Gastroesophageal sphincter (tissue), 4 donors: ENCODE data around the gene MRPS18A. TPM values are rescaled to one million over a fixed set of nuclear protein-coding genes. Genes with fewer than 3 reads are reported as not detected.
A peak's percentile ranks its signal among the peaks of the same experiment; 100 is the strongest.

Source experiments
- ATAC-seq: fragments of 150-250 bp; one replicate; pipeline ENCODE4 v1.9.1; 2016; ENCODE audit warnings: mild to moderate bottlenecking, moderate library complexity
- H3K27ac ChIP-seq, 4 donors: fragments of 200-600 bp; sonication (generic) in 3 of 4; 1 replicate in 3 of 4; 2 replicates in 1 of 4; pipeline ENCODE4 v1.5.1; 2016 to 2019
- H3K27me3 ChIP-seq: fragments of 200-600 bp; sonication (generic); one replicate; pipeline ENCODE4 v1.5.1; 2019
- H3K36me3 ChIP-seq, 2 donors: fragments of 200-600 bp; sonication (generic); one replicate each; pipeline ENCODE4 v1.5.1; 2019; ENCODE audit warnings: control low read depth in 1 of 2
- H3K4me1 ChIP-seq, 3 donors: fragments of 200-600 bp; sonication (generic); 1 replicate in 2 of 3; 2 replicates in 1 of 3; pipeline ENCODE4 v1.5.1; 2016 to 2019; ENCODE audit warnings: control low read depth in 2 of 3
- H3K4me3 ChIP-seq, 2 donors: fragments of 200-600 bp; sonication (generic); one replicate each; pipeline ENCODE4 v1.5.1; 2019; ENCODE audit warnings: mild to moderate bottlenecking in 1 of 2, moderate library complexity in 1 of 2
- H3K9me3 ChIP-seq, 3 donors: fragments of 200-600 bp; sonication (generic); one replicate each; pipeline ENCODE4 v1.5.1; 2017 to 2019; ENCODE audit warnings: control low read depth in 2 of 3
- EP300 ChIP-seq: sonication (generic); formaldehyde crosslinking; IDR thresholded peaks from one replicate; pipeline ENCODE4 v1.6.1; 2017; ENCODE audit warnings: antibody characterized with exemption, mild to moderate bottlenecking
- POLR2A ChIP-seq, 2 donors: fragments of 450-650 bp; IDR thresholded peaks; one replicate each; pipeline ENCODE4 v1.6.1; 2017; ENCODE audit warnings: antibody characterized with exemption in 2 of 2, mild to moderate bottlenecking in 2 of 2, moderate library complexity in 1 of 2
- POLR2AphosphoS5 ChIP-seq: sonication (generic); formaldehyde crosslinking; IDR thresholded peaks from one replicate; pipeline ENCODE4 v1.6.1; 2017; ENCODE audit warnings: antibody characterized with exemption
- WGBS, 2 donors: methylation state at CpG; one replicate each; pipeline ENCODE4 v1.1.5; 2018; ENCODE audit warnings: low coverage in 1 of 2; 5-methylcytosine and 5-hydroxymethylcytosine counted together
- total RNA-seq, 4 donors: library from RNA; depleted of rRNA; stranded (reverse); fragments of >200 nt; gene quantifications; one replicate each; pipeline ENCODE4 v1.1.0, GENCODE V29; 2016
- TF ChIP-seq, protein P1 (sequence below), 4 experiments: fragments of 200-600 bp in 2 of 4; fragments of 450-650 bp in 2 of 4; sonication (generic) in 1 of 4; IDR thresholded peaks; one replicate each; pipeline ENCODE4 v1.5.1; 2017 to 2019; ENCODE audit warnings: antibody characterized with exemption in 4 of 4, mild to moderate bottlenecking in 2 of 4, moderate library complexity in 2 of 4

MRPS18A gene
- 10 to 100 TPM; 36.3 to 47.3 (median 38.6) TPM for total RNA-seq

DNA sequence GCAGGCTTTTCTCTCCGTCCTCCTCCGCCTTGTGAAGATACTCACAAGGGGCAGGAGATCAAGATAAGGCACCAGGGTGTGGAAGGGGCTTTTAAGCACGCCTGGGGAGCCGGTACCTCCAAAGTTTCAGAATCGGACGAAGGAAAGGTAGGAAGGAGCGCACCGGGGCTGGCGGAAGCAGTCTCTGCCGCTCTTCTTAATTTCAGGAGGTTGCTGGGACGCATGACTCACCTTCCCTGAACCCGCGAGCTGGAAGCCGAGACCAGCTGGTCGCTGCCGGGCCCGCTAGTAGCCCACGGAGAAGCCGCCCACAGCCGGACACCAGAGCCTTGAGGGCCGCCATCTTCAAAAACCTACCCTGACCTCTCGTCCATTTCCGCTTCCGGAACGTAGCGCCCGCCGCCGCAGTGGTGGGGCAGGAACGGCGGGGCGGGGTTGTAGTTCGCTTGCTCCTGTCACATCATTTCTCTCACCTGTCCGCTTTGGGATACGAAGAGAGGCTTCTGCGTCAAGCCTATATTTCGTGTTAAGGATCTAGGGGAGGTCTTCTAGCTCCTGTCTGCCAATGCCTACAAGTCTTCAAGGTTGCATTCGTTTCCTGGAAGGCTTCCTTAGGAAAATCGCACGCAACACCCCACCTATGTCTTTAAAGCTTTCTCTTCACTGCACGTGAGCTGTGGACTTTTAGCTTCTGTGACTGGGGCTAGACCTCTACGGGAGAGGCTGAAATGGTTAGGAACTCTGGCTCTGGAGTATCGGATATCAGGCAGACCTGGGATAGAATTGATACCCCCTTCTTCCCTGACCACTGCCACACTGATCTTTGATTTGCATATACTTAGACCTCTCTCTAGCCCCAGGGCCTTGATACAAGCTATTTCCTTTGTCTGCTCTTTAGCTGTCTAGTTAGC, at the start of gene MRPS18A:
MRPS18A (minus strand) TSS at position 355 of the 911 bp plus-strand sequence; CDS start at position 343, 12 bp downstream.
- peak within 1 kb of the TSS; percentile 64 to 92 for H3K4me3 ChIP-seq
- no peaks in the 10 kb centered on the region for H3K9me3 ChIP-seq
- H3K27me3 ChIP-seq = peaks cover 3% of the 10 kb centered on the region
- H3K4me1 ChIP-seq = peaks cover 5 to 45% (median 20%) of the 10 kb centered on the region in 3 donors
- TF ChIP-seq, protein P1, sequence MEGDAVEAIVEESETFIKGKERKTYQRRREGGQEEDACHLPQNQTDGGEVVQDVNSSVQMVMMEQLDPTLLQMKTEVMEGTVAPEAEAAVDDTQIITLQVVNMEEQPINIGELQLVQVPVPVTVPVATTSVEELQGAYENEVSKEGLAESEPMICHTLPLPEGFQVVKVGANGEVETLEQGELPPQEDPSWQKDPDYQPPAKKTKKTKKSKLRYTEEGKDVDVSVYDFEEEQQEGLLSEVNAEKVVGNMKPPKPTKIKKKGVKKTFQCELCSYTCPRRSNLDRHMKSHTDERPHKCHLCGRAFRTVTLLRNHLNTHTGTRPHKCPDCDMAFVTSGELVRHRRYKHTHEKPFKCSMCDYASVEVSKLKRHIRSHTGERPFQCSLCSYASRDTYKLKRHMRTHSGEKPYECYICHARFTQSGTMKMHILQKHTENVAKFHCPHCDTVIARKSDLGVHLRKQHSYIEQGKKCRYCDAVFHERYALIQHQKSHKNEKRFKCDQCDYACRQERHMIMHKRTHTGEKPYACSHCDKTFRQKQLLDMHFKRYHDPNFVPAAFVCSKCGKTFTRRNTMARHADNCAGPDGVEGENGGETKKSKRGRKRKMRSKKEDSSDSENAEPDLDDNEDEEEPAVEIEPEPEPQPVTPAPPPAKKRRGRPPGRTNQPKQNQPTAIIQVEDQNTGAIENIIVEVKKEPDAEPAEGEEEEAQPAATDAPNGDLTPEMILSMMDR (IDR thresholded peaks at IDR 0.05) = peak in 1 of 4 experiments; percentile 8
- TF ChIP-seq POLR2A (IDR thresholded peaks at IDR 0.05) (peak; percentile 30 to 38), EP300 (no peak), POLR2AphosphoS5 (peak; percentile 79)
- H3K27ac ChIP-seq = peak within 1 kb of the TSS; percentile 14 to 83 (median 67)
- H3K36me3 ChIP-seq = peaks cover 0 to 1% of the 10 kb centered on the region in 2 donors
- peak; percentile 92 for ATAC-seq
- 3 to 12% methylated on average over 7 of the region's 43 CpGs for WGBS, 2 donors

- whole genome bisulfite sequencing, 2 donors = 80% methylated on average over 1 of the region's 2 CpGs; no CpG with 5 or more reads in 1 of the 2 donors
- Histone ChIP-seq H3K4me3 (no peak overlapping the region), H3K9me3 (no peaks in the 10 kb centered on the region), H3K27me3 (no peaks in the 10 kb centered on the region), H3K36me3 (no peaks in the 10 kb centered on the region), H3K27ac (no peak overlapping the region), H3K4me1 (no peaks in the 10 kb centered on the region)
- TF ChIP-seq EP300 (no peak), POLR2AphosphoS5 (no peak), POLR2A (IDR thresholded peaks at IDR 0.05) (no peak)
- TF ChIP-seq, protein P1 (IDR thresholded peaks at IDR 0.05) = no peak
- no peak for ATAC-seq
These were observed 49.3 kb upstream of the MRPS18A start for GRCh38 chr6:43736844-43737243.

DNA sequence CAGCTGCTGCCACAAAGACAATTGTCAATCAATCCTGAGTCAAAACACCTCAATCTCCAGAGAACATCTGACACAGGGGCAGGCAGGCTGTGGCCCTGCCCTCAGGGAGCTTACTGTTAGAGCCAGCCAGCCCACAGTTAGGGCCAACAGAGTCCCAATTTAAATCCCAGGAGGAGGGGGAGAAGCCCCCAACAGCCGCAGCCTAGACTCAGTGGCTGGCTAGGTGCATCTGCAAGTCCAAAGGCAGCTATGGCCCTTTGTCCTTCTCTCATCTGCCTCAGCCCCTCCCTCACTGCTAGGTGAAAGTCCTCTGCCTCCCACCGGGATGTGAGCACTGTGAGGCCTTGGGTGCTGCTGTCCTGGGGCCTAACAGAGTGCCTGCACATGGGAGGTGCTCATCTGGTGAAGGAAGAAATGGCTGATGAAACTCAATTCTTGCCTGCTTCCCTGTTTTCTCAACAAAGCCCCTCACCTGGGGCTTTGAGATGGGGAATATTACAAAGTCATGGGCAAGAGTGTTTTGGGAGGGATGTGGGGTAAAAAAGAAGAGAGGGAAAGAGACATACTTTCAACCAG, 48.7 kb upstream of the MRPS18A start:
- Histone ChIP-seq H3K9me3 (peaks cover 0 to under 1% (median 0%) of the 10 kb centered on the region in 3 donors), H3K27ac (no peak overlapping the region), H3K4me3 (no peak overlapping the region), H3K4me1 (no peaks in the 10 kb centered on the region), H3K27me3 (no peaks in the 10 kb centered on the region), H3K36me3 (no peaks in the 10 kb centered on the region)
- no peak for TF ChIP-seq POLR2AphosphoS5
- no peak for TF ChIP-seq POLR2A (IDR thresholded peaks at IDR 0.05)
- no peak for TF ChIP-seq EP300
- TF ChIP-seq, protein P1 (IDR thresholded peaks at IDR 0.05) = no peak
- no CpG with 5 or more reads among the region's 2 CpGs for WGBS, 2 donors
- no peak for ATAC-seq

DNA sequence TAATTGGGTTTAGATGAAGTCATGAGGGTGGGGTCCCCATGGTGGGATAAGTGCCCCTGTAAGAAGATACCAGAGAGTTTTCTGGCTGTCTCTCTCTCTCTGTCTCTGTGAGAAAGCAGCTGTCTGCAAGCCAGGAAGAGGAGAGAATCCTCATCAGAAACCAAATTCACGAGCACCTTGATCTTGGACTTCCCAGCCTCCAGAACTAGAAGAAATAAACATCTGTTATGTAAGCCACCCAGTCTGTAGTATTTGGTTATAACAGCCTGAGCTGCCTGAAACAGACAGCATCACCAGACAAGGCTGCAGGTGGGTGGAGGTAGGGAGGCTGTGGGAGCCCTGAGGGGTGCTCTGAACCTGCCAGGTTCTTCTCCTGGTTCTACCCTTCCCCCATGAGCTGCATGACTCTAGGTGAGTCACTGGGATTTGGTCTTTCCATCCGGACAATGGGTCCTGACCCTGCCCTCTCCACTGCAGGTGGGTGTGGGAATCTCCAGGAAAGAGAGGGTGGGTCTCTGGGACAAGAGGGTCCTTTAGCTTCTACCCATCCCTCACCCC, 48.1 kb upstream of the MRPS18A start:
- H3K36me3 ChIP-seq = no peaks in the 10 kb centered on the region
- WGBS, 2 donors = 82% methylated on average over 1 of the region's 2 CpGs; no CpG with 5 or more reads in 1 of the 2 donors
- peaks cover 0 to 6% (median 0%) of the 10 kb centered on the region in 3 donors for H3K9me3 ChIP-seq
- no peaks in the 10 kb centered on the region for H3K27me3 ChIP-seq
- ATAC-seq = no peak
- H3K4me1 ChIP-seq = no peaks in the 10 kb centered on the region
- TF ChIP-seq POLR2AphosphoS5 (no peak), EP300 (no peak), POLR2A (IDR thresholded peaks at IDR 0.05) (no peak)
- TF ChIP-seq, protein P1 (IDR thresholded peaks at IDR 0.05) = no peak
- H3K27ac ChIP-seq = no peak overlapping the region
- no peak overlapping the region for H3K4me3 ChIP-seq
